HG02938 (cell line): ENCODE data around the gene CCKAR.

ENCODE experiments used
- ATAC-seq: cut with Tn5 transposase; IDR thresholded peaks from one replicate; pipeline ENCODE4 v1.9.1; 2021; ENCODE audit warnings: mild to moderate bottlenecking, moderate library complexity; ENCODE audit not compliant: unreplicated experiment

Gene CCKAR

DNA sequence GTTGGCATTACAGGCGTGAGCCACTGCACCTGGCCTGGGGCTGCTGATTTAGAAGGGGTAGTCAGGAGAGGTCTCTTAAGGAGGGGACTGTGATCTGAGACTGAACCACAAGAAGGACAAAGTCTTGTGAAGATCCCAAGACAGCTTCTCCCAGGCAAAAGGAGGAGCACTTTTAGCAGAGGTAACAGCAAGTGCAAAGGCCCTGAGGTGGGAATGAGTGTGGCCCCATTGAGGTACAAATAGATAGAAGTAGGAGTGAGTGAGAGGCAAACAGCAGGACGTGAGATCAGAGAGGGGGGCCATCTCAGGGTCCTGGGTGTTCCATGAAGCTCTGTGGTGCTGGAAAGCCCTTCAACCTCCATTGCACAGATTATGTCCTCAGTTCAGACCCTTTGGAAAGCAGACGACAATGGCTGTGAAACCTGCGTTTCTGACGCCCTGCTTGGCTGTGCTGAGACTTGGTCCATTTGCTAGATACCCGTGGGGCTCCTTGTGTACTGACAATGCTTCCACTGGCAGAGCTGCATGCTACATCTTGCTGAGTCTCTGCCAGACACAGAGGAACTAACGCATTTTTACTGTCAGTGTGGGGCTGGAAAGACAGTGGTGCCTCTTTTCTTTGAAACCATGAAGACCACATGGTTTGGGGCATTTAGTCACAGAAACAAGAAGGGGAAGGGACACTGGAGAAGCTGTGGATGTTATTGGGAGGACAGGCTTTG is 1.3 kb upstream of the CCKAR start:
- ATAC-seq = no peak

DNA sequence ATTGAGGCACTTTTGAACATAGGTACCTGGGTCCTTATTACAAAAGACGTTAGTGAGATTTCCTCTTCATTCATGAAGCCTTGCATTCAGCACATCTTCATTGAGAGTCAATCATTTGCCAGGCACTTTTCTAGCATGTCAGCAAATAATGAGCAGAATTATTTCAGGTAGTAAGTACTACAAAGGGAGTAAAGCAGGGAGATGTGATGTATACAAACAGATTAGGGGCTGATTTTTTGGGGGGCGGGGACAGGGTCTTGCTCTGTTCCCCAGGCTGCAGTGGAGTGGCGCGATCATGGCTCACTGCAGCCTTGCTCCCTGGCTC is 638 bp upstream of the CCKAR start:
- no peak for ATAC-seq

DNA sequence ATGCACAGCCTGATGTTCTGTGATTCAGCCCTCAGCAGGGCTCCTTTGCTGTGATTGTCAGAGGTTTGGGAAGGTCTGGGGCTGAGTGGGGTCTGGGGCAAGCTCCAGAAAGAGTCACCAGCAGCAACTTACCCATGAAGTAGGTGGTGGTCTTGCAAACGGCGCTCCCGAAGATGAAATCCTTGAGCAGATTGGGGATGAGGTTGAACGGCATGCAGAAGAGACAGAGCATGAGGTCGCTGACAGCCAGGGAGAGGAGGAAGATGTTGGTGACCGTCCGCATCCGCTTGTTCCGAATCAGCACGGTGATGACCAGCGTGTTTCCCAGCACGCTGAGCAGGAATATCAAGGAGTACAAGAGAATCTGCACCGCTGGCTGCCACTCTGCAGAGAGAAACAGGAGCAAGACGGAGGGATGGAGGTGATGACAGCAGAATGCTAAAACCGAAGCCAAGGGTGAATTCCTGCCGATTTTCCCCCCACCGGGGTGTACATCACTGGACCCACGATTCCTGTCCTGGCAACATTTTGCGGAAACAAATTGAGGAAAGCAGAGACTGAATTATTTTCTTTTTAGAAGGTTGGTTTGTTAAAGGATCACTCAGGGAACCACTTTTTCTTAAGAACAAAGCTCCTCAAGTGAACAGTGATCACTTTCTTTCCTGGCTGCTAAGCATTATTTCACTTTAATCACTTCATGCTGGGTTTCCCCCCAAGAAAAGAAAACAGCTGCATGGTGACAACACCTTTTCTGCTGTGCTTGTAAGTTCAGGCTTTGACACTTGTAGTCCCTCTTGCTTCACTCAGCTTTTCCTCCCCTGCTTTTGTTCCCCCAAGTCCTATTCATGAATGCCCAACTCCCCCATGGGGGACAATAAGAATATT is 941 bp downstream of the CCKAR start:
- ATAC-seq = no peak

DNA sequence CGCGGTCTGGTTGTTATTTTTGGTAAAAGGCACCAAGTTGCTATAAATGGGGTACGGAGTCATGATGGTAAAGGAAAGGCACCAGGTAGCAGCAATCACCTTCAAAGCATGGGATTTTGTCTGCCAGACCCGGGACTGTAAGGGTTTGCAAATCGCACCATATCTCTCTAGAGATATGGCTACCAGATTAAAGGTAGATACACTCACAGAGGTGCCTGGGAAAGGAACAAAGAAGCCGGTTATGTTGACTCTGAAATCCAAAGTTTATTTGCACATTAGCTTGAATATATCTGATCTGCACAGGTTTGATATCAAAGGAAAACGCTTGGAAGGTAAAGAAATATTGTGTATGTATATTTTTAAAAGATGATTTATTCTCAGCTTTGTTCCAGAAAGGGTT is 4.6 kb downstream of the CCKAR start:
- ATAC-seq = no peak

DNA sequence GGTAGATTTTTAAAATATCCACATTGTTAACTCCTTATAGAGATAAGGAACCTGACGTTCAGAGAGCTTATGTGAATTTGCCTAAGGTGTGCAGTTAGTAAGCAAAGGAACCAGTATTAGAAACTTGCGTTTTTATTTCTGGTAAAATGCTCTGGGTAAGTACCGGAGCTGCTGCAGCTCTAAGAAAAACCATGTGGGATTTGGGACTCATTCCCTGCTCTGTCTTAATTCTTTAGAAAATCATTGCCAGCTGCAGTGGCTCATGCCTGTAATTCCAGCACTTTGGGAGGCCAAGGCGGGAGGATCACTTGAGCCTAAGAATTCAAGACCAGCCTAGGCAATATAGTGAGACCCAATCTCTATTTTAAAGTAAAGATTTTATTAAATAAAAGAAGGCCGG is 5.8 kb downstream of the CCKAR start:
- no peak for ATAC-seq

DNA sequence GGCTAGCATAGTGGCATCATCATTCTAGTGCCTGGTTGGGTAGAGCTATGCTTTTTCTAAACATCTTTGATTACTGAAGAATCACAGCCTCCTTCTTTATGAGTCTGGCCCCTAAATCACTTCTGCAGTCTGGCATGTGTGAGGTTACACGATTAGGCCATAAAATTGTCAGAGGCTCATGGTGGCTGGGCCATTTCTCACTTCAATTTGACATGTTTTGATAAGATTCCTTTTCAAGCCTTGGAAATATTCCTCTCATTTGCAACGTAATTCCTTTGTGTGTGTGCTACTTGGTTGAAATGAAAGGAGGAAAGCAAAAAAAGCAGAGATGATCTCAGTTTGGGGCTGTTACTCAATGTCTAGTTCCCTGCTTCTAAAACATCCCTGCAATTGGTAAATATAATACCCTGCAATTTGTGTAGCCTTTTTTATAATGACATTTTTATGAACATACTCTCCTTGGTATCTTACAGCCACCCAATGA is 6.2 kb downstream of the CCKAR start:
- no peak for ATAC-seq

DNA sequence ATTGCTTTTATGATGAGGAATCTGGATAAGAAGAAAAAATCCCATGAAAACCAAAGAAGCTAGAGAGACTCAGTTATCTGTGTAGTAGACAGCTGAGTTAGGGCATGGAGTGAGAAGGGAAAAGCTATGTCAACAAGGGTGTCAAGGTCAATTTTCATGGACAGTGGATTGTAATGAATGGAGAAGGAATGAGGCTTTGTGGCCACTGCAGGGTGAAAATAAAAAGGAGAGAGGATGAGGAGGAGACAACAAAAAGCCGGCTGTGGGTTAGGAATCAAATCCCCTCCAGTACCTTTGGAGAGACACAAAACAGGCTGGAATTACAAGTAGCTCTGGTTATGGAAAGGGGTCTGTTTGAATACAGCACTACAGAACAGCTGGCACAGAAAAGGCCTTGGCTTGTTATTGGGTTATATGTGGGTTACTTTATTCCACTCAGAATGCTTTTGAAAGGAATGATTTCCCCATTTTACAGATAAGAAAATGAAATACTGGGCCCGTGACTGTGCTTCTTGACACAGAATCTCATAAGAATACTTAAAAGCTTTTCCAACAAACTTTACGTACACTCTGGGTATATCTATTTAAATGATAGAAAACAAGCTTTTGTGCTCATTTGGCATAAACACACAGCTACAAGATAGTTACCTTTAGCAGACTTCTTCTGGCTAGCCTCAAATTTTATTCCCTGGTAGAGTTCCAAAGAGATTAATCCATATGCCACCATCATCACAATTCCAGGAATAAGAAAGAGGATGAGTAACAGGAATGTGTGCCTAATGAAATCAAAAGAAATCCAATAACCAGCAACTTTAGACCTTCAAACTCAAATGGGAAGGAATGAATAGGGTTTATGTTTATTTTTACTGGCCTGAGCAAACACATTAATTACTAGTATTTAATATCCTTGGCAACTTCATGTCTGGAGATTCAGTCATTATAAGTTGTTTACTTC is 7.5 kb downstream of the CCKAR start:
- no peak for ATAC-seq

DNA sequence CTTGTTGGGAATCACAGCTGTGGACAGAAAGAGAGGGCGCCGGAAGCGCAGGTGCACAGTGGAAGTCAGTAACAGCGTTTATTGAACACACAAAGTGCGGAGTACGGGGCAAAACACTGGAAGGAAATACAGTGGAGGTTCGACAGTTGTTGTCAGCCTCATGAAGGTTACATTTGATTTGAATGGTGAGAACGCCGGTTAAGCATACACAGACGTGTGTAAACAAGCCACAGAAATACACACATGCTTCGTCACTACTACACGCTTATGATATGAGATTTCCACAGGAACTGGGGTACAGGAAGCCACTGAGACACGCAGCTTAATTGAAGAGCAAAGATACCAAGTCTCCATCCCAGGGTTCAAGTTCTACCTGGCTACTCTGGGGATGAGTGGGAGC is 12.0 kb downstream of the CCKAR start:
- ATAC-seq = no peak

DNA sequence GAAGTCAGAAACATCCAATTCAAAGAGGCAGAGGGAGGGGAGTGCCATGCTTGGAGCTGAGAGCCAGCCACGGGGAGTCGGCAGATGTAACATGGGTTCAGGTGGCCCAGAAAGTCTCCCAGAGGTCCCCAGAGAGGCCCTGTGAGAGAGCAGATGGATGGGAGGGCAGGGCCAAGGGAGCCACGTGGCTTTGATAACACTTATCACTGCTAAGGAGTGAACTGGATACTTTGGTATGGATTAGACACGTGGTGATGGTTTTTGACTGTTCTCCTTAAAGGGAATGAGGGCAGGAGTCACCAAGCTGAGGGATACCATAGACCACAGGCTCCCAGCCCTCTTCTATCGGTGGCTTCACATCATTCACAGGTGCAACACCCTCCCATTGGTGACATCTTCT is 13.7 kb downstream of the CCKAR start:
- ATAC-seq = no peak

DNA sequence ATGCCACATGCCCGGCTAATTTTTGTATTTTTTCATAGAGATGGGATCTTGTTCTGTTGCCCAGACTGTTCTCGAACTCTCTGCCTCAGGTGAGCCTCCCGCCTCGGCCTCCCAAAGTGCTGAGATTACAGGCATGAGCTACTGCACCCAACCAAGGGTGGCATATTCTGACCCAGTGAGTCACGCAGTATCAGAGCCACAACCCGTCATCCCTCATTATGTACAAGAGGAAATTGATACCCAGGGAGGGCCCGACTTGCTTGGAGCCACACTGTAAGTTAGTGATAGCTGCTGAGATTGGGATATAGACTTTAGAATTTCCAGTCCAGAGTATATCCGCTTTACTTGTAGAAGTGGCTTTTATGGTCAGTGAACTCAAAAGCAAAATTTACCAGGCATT is 14.6 kb downstream of the CCKAR start:
- no peak for ATAC-seq

DNA sequence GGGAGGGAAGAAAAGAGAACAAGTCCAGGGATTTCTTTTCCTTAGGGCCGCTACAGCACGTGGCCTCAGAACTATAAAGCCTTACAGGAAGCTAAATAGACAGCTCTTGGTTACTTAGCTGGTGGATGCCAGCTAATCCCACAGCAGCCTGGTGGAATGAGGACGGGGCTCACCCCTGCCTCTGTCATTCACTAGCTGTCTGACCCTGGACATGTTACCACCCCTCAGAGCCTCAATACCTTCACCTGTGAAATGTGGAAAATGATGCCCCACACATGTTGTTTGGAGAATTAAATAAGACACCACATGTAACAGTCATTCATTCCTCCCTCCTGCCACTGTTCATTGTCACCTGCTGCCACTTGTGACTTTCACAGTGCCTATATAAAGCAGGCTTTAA is 15.7 kb downstream of the CCKAR start:
- no peak for ATAC-seq

DNA sequence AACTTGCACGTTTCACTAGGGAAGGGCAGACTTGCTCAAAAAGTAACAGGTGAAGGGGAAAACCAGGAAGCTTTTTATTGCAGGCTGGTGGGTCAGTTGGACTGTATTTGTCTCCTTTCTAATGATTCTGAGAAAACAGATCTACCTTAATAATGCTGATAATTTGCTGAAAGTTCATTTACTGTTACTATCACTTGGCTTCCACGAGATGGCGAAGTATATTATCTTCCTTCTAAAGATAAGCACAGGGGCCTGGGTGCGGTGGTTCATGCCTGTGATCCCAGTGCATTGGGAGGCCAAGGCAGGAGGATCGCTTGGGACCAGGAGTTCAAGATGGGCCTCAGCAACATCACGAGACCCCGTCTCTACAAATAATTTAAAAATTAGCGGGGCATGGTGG is 16.4 kb downstream of the CCKAR start:
- no peak for ATAC-seq

DNA sequence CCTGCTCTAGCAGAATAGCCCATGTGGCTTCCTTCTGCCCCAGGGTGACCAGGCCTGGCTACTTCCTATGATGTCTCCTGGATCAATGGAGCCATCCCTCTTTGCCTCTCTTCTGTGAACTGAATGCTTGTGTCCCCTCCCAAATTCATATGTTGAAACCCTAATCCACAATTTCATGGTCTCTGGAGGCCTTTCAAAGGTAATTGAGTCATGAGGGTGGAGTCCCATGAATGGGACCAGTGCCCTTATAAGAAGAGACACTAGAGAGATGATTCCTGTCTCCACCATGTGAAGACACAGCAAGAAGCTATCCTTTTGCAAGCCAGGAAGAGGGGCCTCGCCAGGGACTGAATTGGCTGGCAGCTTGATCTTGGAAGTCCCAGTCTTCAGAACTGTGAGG is 18.4 kb downstream of the CCKAR start:
- ATAC-seq = no peak

DNA sequence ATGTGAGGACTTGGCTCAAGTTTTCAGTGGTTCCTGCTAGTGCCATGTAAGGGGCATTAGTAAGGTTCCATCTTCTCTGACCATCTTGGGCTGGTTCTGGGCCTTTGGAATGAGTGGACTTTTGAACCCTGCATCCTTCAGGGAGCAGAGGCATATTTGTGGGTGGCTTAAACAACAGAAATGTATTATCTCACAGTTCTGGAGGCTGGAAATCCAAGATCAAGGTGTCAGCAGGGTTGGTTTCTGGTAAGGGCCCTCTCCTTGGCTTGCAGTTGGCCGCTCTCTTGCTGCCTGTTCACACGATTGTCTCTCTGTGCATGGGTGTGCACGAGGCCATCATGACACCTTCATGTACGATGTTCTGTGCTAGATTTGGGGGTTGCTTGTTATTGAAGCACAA is 21.3 kb downstream of the CCKAR start:
- no peak for ATAC-seq

DNA sequence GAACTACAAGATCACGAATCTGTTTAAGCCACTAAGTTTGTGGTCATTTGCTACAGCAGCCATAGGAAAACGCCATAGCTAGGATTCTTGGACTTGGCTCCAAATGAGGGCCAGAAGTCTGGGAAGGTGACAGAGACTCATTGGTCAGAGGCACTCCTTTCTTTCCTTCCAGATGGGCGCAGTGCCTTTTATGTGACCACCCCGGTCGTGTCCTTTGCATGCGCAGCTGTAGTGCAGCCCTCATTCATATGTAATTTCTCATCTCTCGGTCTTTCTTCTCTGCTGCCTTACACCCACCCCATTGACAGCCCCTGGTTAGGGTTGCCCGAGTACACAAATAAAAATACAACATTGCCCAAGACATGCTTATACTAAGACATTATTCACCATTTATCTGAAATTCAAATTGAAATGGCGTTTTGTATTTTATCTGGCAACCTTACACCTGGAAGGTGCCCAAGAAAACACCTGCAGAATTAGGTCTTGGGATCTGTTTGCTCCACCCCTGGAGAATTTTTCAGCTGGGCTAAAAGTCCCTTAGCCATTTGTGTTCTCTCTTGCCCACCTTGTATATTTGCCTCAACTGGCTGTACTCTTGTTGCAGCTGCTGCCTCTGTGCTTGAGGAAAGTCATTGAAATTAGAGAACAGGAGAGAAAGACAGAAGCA is 21.9 kb downstream of the CCKAR start:
- ATAC-seq = no peak

DNA sequence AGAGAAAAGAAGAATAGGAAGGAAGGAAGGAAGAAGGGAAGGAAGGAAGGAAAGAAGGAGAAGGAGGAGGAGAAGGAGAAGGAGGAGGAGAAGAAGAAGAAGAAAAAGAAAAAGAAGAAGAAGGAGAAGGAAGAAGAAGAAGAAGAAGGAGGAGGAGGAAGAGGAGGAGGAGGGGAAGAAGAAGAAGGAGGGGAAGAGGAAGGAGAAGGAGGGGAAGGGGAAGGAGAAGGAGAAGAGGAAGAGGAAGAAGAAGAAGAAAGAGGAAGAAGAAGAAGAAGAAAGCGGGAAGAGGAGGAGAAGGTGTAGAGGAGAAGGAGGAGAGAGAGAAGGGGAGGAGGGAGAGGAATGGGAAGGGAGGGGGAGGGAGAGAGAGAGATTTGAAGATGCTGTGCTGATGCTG is 22.6 kb downstream of the CCKAR start:
- ATAC-seq = no peak

DNA sequence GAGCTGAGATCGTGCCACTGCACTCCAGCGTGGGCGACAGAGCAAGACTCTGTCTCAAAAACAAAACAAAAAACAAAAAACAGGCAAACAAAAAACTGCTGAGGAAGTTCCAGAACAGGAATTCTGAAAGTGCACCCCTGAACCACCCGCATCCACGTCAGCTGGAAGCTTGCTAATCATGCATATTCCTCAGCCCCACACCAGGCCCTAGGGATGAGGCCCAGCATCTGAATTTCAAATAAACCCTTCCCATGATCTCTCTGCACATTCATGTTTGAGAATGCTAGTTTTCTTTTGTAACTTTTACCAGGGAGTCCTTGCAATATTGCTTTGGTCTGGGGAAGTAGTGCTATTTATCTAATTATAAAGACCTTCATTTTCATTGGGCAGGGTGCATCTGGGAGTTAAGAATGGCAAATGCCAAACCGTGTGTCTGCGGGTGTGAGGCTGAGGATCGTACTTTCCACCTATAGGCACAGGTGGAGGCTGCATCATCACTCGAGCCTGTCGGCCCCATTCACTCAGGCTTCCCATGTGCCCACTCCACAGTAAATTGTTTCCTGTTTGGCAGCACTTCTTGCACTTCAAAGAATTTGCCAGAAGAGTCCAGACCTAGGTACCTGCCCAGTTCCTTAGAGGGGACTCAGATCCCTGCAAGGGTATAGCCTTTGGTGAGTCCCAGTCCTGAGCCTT is 23.6 kb downstream of the CCKAR start:
- no peak for ATAC-seq

DNA sequence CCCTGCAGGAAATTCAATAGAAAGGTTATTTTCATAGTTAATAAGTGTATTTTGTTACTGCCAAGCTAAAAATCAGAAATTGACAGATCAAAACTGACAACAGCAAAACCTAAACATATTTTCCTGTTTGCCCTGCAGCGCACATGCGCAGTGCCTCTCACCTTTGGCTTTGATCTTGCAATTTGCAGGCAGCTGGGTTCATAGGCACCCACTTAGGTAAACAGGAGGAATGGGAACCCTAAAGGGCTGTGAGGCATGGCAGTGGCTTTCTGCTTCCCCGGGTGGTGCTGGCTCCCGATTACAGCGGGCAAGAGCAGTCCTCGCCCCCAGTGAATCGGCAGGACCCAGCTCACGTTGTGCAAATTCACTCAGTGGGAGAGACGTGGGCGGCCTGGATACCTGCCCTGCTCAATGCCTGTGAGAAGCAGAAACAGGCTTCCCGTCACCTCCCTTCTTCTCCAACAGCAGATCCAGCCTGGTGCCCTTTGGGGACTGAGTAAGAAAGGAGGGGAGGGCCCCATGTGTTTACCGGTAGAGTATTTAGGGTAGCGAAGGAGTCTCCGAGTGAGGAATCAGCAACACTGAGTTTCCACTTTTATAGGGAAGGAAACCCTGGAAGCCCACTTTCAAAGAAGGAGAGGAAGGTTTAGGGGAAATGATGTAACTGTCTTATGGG is 25.7 kb downstream of the CCKAR start:
- ATAC-seq = no peak

DNA sequence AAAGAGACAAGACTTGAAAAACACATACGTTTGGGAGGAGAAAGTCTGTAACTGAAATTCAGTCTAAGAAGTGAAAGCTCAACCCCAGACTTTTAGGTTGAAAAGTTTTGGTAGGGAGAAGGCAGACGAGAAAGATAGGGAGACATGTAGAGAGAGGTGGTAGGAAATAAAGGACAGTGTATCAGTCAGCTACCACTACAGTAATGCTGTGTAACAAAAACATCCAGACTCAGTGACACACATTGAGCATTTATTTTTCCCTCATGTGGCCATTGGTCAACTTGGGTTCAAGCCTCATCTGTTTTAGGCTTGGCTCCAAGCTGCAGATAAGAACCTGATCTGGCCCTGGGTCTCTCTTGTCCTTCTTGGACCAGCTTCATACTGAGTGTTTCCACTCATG is 26.9 kb downstream of the CCKAR start:
- no peak for ATAC-seq

DNA sequence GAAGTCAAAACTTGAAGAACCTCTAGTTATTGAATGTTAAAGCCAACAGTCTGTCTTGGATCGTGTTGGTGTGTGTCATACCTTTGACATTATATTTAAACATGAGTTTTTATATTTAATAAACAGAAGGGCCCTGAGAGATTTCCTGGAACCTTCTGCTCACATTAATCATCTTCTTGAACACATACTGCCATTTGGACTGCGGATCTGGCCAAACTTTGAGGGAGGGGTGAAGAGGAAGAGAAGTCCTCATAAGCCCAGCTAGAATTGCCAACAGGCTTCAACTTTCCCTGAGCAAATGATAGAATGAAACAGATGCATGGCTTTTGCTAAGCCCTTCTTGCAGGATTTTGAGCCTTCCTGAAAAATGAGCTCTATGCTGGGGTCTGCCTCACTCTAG is 27.4 kb downstream of the CCKAR start:
- no peak for ATAC-seq
